Measurements from ENCODE around the gene GRID1.

DNA sequence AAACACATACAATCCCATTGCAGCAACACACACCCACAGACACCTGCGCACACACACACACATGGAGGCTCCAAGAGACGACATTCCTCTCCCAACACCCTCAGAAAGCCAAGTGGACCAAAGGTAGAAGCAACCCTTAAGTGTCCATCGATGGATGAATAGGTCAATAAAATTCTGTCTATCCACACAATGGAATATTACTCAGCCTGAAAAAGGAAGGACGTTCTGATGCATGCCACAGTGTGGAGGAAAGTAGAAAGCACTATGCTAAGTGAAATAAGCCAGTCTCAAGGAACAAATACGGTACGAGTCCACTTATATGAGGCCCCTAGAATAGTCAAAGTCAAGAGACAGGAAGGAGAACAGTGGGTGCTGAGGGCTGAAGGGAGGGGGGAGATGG, 174.4 kb downstream of the GRID1 start:
- TF ChIP-seq POLR2A (IDR thresholded peaks at IDR 0.05) (no peak), POLR2AphosphoS5 (IDR thresholded peaks at IDR 0.05; ENCODE audit: insufficient read depth in 1 of 2, low read depth in 1 of 2) (no peak)
- TF ChIP-seq, protein P1, sequence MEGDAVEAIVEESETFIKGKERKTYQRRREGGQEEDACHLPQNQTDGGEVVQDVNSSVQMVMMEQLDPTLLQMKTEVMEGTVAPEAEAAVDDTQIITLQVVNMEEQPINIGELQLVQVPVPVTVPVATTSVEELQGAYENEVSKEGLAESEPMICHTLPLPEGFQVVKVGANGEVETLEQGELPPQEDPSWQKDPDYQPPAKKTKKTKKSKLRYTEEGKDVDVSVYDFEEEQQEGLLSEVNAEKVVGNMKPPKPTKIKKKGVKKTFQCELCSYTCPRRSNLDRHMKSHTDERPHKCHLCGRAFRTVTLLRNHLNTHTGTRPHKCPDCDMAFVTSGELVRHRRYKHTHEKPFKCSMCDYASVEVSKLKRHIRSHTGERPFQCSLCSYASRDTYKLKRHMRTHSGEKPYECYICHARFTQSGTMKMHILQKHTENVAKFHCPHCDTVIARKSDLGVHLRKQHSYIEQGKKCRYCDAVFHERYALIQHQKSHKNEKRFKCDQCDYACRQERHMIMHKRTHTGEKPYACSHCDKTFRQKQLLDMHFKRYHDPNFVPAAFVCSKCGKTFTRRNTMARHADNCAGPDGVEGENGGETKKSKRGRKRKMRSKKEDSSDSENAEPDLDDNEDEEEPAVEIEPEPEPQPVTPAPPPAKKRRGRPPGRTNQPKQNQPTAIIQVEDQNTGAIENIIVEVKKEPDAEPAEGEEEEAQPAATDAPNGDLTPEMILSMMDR (IDR thresholded peaks at IDR 0.05) = no peak
